Activated naive CD4-positive, alpha-beta T cell treated with anti-CD3 and anti-CD28 coated beads, Interleukin-2, amount 50 U/mL, for 24 hours (primary cell): ENCODE measurements around the gene ROBO2.

ENCODE experiments used
- H3K27ac Mint-ChIP-seq: one replicate; pipeline ENCODE4 v1.8.0; 2021; ENCODE audit warnings: mild to moderate bottlenecking, mixed read lengths
- H3K27me3 Mint-ChIP-seq: one replicate; pipeline ENCODE4 v1.8.0; 2021; ENCODE audit warnings: mixed read lengths
- H3K36me3 Mint-ChIP-seq: one replicate; pipeline ENCODE4 v1.8.0; 2021; ENCODE audit warnings: mixed read lengths
- H3K4me1 Mint-ChIP-seq: one replicate; pipeline ENCODE4 v1.8.0; 2021; ENCODE audit warnings: mixed read lengths
- H3K4me3 Mint-ChIP-seq: one replicate; pipeline ENCODE4 v1.8.0; 2021; ENCODE audit warnings: mild to moderate bottlenecking, mixed read lengths
- H3K9me3 Mint-ChIP-seq: one replicate; pipeline ENCODE4 v1.8.0; 2021; ENCODE audit warnings: mixed read lengths

The ROBO2 gene

GRCh38 chr3:77071364-77071763 lies 31.5 kb downstream of the ROBO2 start:
- no peak overlapping the region for H3K27ac Mint-ChIP-seq
- no peaks in the 10 kb centered on the region for H3K36me3 Mint-ChIP-seq
- no peaks in the 10 kb centered on the region for H3K4me1 Mint-ChIP-seq

GRCh38 chr3:77071809-77072208 lies 31.9 kb downstream of the ROBO2 start:
- Mint-ChIP-seq H3K27me3 (no peaks in the 10 kb centered on the region), H3K4me3 (no peak overlapping the region), H3K27ac (no peak overlapping the region), H3K9me3 (peaks cover 4% of the 10 kb centered on the region), H3K4me1 (no peaks in the 10 kb centered on the region), H3K36me3 (no peaks in the 10 kb centered on the region)

More at GRCh38 chr3:77071364-77071763, 31.5 kb downstream of the ROBO2 start:
- peaks cover 4% of the 10 kb centered on the region for H3K9me3 Mint-ChIP-seq
- H3K27me3 Mint-ChIP-seq: no peaks in the 10 kb centered on the region
- no peak overlapping the region for H3K4me3 Mint-ChIP-seq

GRCh38 chr3:77072232-77072631 lies 32.3 kb downstream of the ROBO2 start:
- H3K9me3 Mint-ChIP-seq: peaks cover 4% of the 10 kb centered on the region
- no peaks in the 10 kb centered on the region for H3K27me3 Mint-ChIP-seq
- H3K27ac Mint-ChIP-seq: no peak overlapping the region
- H3K4me3 Mint-ChIP-seq: no peak overlapping the region
- no peaks in the 10 kb centered on the region for H3K4me1 Mint-ChIP-seq
- no peaks in the 10 kb centered on the region for H3K36me3 Mint-ChIP-seq

GRCh38 chr3:77078279-77078678 lies 38.4 kb downstream of the ROBO2 start:
- no peaks in the 10 kb centered on the region for H3K27me3 Mint-ChIP-seq
- H3K27ac Mint-ChIP-seq: no peak overlapping the region
- no peaks in the 10 kb centered on the region for H3K4me1 Mint-ChIP-seq
- H3K36me3 Mint-ChIP-seq: no peaks in the 10 kb centered on the region
- H3K4me3 Mint-ChIP-seq: no peak overlapping the region
- peaks cover 4% of the 10 kb centered on the region for H3K9me3 Mint-ChIP-seq

- Mint-ChIP-seq H3K27me3 (no peaks in the 10 kb centered on the region), H3K9me3 (no peaks in the 10 kb centered on the region), H3K4me3 (no peak overlapping the region), H3K27ac (no peak overlapping the region), H3K4me1 (no peaks in the 10 kb centered on the region), H3K36me3 (no peaks in the 10 kb centered on the region)
Observed at GRCh38 chr3:77079988-77080610, 40.2 kb downstream of the ROBO2 start.

- H3K27ac Mint-ChIP-seq: no peak overlapping the region
- H3K9me3 Mint-ChIP-seq: no peaks in the 10 kb centered on the region
- no peak overlapping the region for H3K4me3 Mint-ChIP-seq
- no peaks in the 10 kb centered on the region for H3K27me3 Mint-ChIP-seq
- H3K36me3 Mint-ChIP-seq: no peaks in the 10 kb centered on the region
- no peaks in the 10 kb centered on the region for H3K4me1 Mint-ChIP-seq
Observed at GRCh38 chr3:77081240-77081661, 41.4 kb downstream of the ROBO2 start.

GRCh38 chr3:77084511-77084910 lies 44.6 kb downstream of the ROBO2 start:
- H3K27me3 Mint-ChIP-seq: no peaks in the 10 kb centered on the region
- no peaks in the 10 kb centered on the region for H3K9me3 Mint-ChIP-seq
- no peak overlapping the region for H3K4me3 Mint-ChIP-seq
- no peak overlapping the region for H3K27ac Mint-ChIP-seq
- no peaks in the 10 kb centered on the region for H3K4me1 Mint-ChIP-seq
- H3K36me3 Mint-ChIP-seq: no peaks in the 10 kb centered on the region

- Mint-ChIP-seq H3K4me3 (no peak overlapping the region), H3K27me3 (no peaks in the 10 kb centered on the region), H3K9me3 (no peaks in the 10 kb centered on the region), H3K4me1 (no peaks in the 10 kb centered on the region), H3K36me3 (no peaks in the 10 kb centered on the region), H3K27ac (no peak overlapping the region)
Observed at GRCh38 chr3:77086408-77086807, 46.5 kb downstream of the ROBO2 start.

GRCh38 chr3:77091809-77092208 lies 51.9 kb downstream of the ROBO2 start:
- Mint-ChIP-seq H3K4me1 (no peaks in the 10 kb centered on the region), H3K9me3 (peaks cover 3% of the 10 kb centered on the region), H3K4me3 (no peak overlapping the region), H3K36me3 (no peaks in the 10 kb centered on the region), H3K27me3 (no peaks in the 10 kb centered on the region), H3K27ac (no peak overlapping the region)

GRCh38 chr3:77093101-77093500 lies 53.2 kb downstream of the ROBO2 start:
- Mint-ChIP-seq H3K4me1 (no peaks in the 10 kb centered on the region), H3K9me3 (peaks cover 12% of the 10 kb centered on the region), H3K36me3 (no peaks in the 10 kb centered on the region)

GRCh38 chr3:77096145-77096544 lies 56.2 kb downstream of the ROBO2 start:
- Mint-ChIP-seq H3K9me3 (peaks cover 12% of the 10 kb centered on the region), H3K36me3 (no peaks in the 10 kb centered on the region), H3K27me3 (no peaks in the 10 kb centered on the region), H3K27ac (no peak overlapping the region), H3K4me3 (no peak overlapping the region), H3K4me1 (no peaks in the 10 kb centered on the region)

More at GRCh38 chr3:77093101-77093500, 53.2 kb downstream of the ROBO2 start:
- Mint-ChIP-seq H3K27ac (no peak overlapping the region), H3K4me3 (no peak overlapping the region), H3K27me3 (no peaks in the 10 kb centered on the region)

- Mint-ChIP-seq H3K4me3 (no peak overlapping the region), H3K9me3 (peaks cover 12% of the 10 kb centered on the region), H3K27me3 (no peaks in the 10 kb centered on the region), H3K36me3 (no peaks in the 10 kb centered on the region), H3K27ac (no peak overlapping the region), H3K4me1 (no peaks in the 10 kb centered on the region)
Observed at GRCh38 chr3:77096966-77097890, 57.3 kb downstream of the ROBO2 start.

GRCh38 chr3:77102951-77103769 lies 63.3 kb downstream of the ROBO2 start:
- H3K27ac Mint-ChIP-seq: no peak overlapping the region
- no peak overlapping the region for H3K4me3 Mint-ChIP-seq
- no peaks in the 10 kb centered on the region for H3K27me3 Mint-ChIP-seq
- H3K36me3 Mint-ChIP-seq: no peaks in the 10 kb centered on the region
- no peaks in the 10 kb centered on the region for H3K4me1 Mint-ChIP-seq
- no peaks in the 10 kb centered on the region for H3K9me3 Mint-ChIP-seq

- no peaks in the 10 kb centered on the region for H3K27me3 Mint-ChIP-seq
- no peaks in the 10 kb centered on the region for H3K4me1 Mint-ChIP-seq
- no peak overlapping the region for H3K27ac Mint-ChIP-seq
- no peaks in the 10 kb centered on the region for H3K36me3 Mint-ChIP-seq
- H3K4me3 Mint-ChIP-seq: no peak overlapping the region
- H3K9me3 Mint-ChIP-seq: peaks cover 10% of the 10 kb centered on the region
Observed at GRCh38 chr3:77122652-77123051, 82.8 kb downstream of the ROBO2 start.

- H3K27ac Mint-ChIP-seq: no peak overlapping the region
- H3K4me1 Mint-ChIP-seq: no peaks in the 10 kb centered on the region
- no peaks in the 10 kb centered on the region for H3K27me3 Mint-ChIP-seq
- H3K9me3 Mint-ChIP-seq: no peaks in the 10 kb centered on the region
- no peaks in the 10 kb centered on the region for H3K36me3 Mint-ChIP-seq
- no peak overlapping the region for H3K4me3 Mint-ChIP-seq
Observed at GRCh38 chr3:77125966-77126365, 86.1 kb downstream of the ROBO2 start.
